HEK293 (cell line): ENCODE results near the gene OXNAD1.
A peak's percentile ranks its signal among the peaks of the same experiment; 100 is the strongest.

Experiments used
- CTCF ChIA-PET: fragments of 350-600 bp; formaldehyde crosslinking; extraction: SDS; loops from one replicate; lab custom pipeline; 2021; ENCODE audit warnings: antibody characterized with exemption; lab: Yijun Ruan, JAX
- POLR2A ChIA-PET: fragments of 300-600 bp; formaldehyde crosslinking; extraction: SDS; loops from one replicate; lab custom pipeline; 2020; ENCODE audit warnings: antibody characterized with exemption, inconsistent platforms; lab: Yijun Ruan, JAX
- H3K27ac ChIP-seq: fragments of 200-500 bp; sonication (Bioruptor generic); 2 replicates; pipeline ENCODE4 v1.5.1; 2014; ENCODE audit warnings: low read depth, low read length, control low read depth, inconsistent platforms; ENCODE audit errors: extremely low read depth
- H3K36me3 ChIP-seq, 2 experiments: fragments of 200-500 bp in 1 of 2; sonication (Bioruptor generic) in 1 of 2; 1 replicate in 1 of 2; 2 replicates in 1 of 2; pipeline ENCODE4 v1.5.1; 2014 to 2017; ENCODE audit warnings: inconsistent platforms in 2 of 2, low read length in 2 of 2; ENCODE audit not compliant: control insufficient read depth in 2 of 2, insufficient read depth in 1 of 2
- H3K4me1 ChIP-seq: fragments of 200-500 bp; sonication (Bioruptor generic); 2 replicates; pipeline ENCODE4 v1.5.1; 2014; ENCODE audit warnings: mild to moderate bottlenecking, low read length, inconsistent platforms; ENCODE audit not compliant: control insufficient read depth, insufficient read depth
- H3K4me3 ChIP-seq: 2 replicates; pipeline ENCODE4 v1.5.1; 2011; ENCODE audit warnings: low read depth, mild to moderate bottlenecking, control low read depth, low read length, moderate library complexity
- H3K9me3 ChIP-seq: fragments of 200-500 bp; sonication (Bioruptor generic); 2 replicates; pipeline ENCODE4 v1.5.1; 2014; ENCODE audit warnings: low read depth, low read length, inconsistent platforms; ENCODE audit not compliant: control insufficient read depth, insufficient read depth
- KLF10 ChIP-seq: fragments of 450-650 bp; IDR thresholded peaks from 2 replicates; pipeline ENCODE4 v1.5.1; 2018; ENCODE audit warnings: missing biosample characterization, mild to moderate bottlenecking, missing genetic modification characterization
- REPIN1 ChIP-seq: fragments of 450-650 bp; formaldehyde crosslinking; IDR thresholded peaks from 2 replicates; pipeline ENCODE4 v1.5.1; 2017; ENCODE audit warnings: missing biosample characterization, missing genetic modification characterization, low read depth
- ZEB2 ChIP-seq: fragments of 450-650 bp; formaldehyde crosslinking; IDR thresholded peaks from 2 replicates; pipeline ENCODE4 v1.5.1; 2016; ENCODE audit warnings: missing biosample characterization, missing genetic modification characterization
- ZFP3 ChIP-seq: fragments of 450-650 bp; formaldehyde crosslinking; IDR thresholded peaks from 2 replicates; pipeline ENCODE4 v1.5.1; 2016; ENCODE audit warnings: low read depth, missing biosample characterization, missing genetic modification characterization
- ZNF10 ChIP-seq: fragments of 450-650 bp; formaldehyde crosslinking; IDR thresholded peaks from 2 replicates; pipeline ENCODE4 v1.5.1; 2017; ENCODE audit warnings: missing biosample characterization, missing genetic modification characterization
- ZNF132 ChIP-seq: fragments of 450-650 bp; formaldehyde crosslinking; IDR thresholded peaks from 2 replicates; pipeline ENCODE4 v1.5.1; 2017; ENCODE audit warnings: missing biosample characterization, missing genetic modification characterization, borderline replicate concordance
- ZNF16 ChIP-seq: fragments of 450-650 bp; formaldehyde crosslinking; IDR thresholded peaks from 2 replicates; pipeline ENCODE4 v1.5.1; 2016; ENCODE audit warnings: low read depth, missing biosample characterization, missing genetic modification characterization
- ZNF169 ChIP-seq: fragments of 450-650 bp; formaldehyde crosslinking; IDR thresholded peaks from 2 replicates; pipeline ENCODE4 v1.5.1; 2016; ENCODE audit warnings: missing biosample characterization, missing genetic modification characterization
- ZNF292 ChIP-seq: fragments of 450-650 bp; formaldehyde crosslinking; IDR thresholded peaks from 2 replicates; pipeline ENCODE4 v1.5.1; 2016; ENCODE audit warnings: low read depth, missing biosample characterization, missing genetic modification characterization, borderline replicate concordance
- ZNF37A ChIP-seq: fragments of 450-650 bp; IDR thresholded peaks from 2 replicates; pipeline ENCODE4 v1.5.1; 2018; ENCODE audit warnings: missing biosample characterization, missing genetic modification characterization
- ZNF426 ChIP-seq: fragments of 450-650 bp; formaldehyde crosslinking; IDR thresholded peaks from 2 replicates; pipeline ENCODE4 v1.5.1; 2017; ENCODE audit warnings: missing biosample characterization, missing genetic modification characterization, mild to moderate bottlenecking, inconsistent platforms, moderate library complexity
- ZNF530 ChIP-seq: fragments of 450-650 bp; formaldehyde crosslinking; IDR thresholded peaks from 2 replicates; pipeline ENCODE4 v1.5.1; 2016; ENCODE audit warnings: low read depth, missing biosample characterization, missing genetic modification characterization
- ZNF610 ChIP-seq: fragments of 450-650 bp; formaldehyde crosslinking; IDR thresholded peaks from 2 replicates; pipeline ENCODE4 v1.5.1; 2016; ENCODE audit warnings: missing biosample characterization, missing genetic modification characterization, borderline replicate concordance
- ZNF654 ChIP-seq: fragments of 450-650 bp; formaldehyde crosslinking; IDR thresholded peaks from 2 replicates; pipeline ENCODE4 v1.5.1; 2016; ENCODE audit warnings: low read depth, missing biosample characterization, missing genetic modification characterization
- ZNF76 ChIP-seq: fragments of 450-650 bp; formaldehyde crosslinking; IDR thresholded peaks from 2 replicates; pipeline ENCODE4; 2016; ENCODE audit warnings: low read depth, missing biosample characterization, missing genetic modification characterization, borderline replicate concordance
- ZNF785 ChIP-seq: fragments of 450-650 bp; formaldehyde crosslinking; IDR thresholded peaks from 2 replicates; pipeline ENCODE4 v1.5.1; 2016; ENCODE audit warnings: missing biosample characterization, missing genetic modification characterization
- TF ChIP-seq, protein P1 (sequence below): fragments of 450-650 bp; formaldehyde crosslinking; IDR thresholded peaks from 2 replicates; pipeline ENCODE4 v1.5.1; 2016; ENCODE audit warnings: missing biosample characterization, missing genetic modification characterization
- TF ChIP-seq, protein P2 (sequence below): fragments of 450-650 bp; formaldehyde crosslinking; IDR thresholded peaks from 2 replicates; pipeline ENCODE4 v1.5.1; 2017; ENCODE audit warnings: missing biosample characterization, missing genetic modification characterization
- TF ChIP-seq, protein P3 (sequence below): fragments of 450-650 bp; formaldehyde crosslinking; IDR thresholded peaks from 2 replicates; pipeline ENCODE4 v1.5.1; 2016; ENCODE audit warnings: missing biosample characterization, missing genetic modification characterization
- TF ChIP-seq, protein P4 (sequence below): fragments of 450-650 bp; formaldehyde crosslinking; IDR thresholded peaks from 2 replicates; pipeline ENCODE4 v1.5.1; 2017; ENCODE audit warnings: missing biosample characterization, missing genetic modification characterization
- TF ChIP-seq, protein P5 (sequence below): fragments of 450-650 bp; formaldehyde crosslinking; IDR thresholded peaks from 2 replicates; pipeline ENCODE4 v1.5.1; 2016; ENCODE audit warnings: missing biosample characterization, missing genetic modification characterization
- TF ChIP-seq, protein P6 (sequence below): fragments of 450-650 bp; formaldehyde crosslinking; IDR thresholded peaks from 2 replicates; pipeline ENCODE4 v1.5.1; 2016; ENCODE audit warnings: missing biosample characterization, missing genetic modification characterization

OXNAD1 gene

DNA sequence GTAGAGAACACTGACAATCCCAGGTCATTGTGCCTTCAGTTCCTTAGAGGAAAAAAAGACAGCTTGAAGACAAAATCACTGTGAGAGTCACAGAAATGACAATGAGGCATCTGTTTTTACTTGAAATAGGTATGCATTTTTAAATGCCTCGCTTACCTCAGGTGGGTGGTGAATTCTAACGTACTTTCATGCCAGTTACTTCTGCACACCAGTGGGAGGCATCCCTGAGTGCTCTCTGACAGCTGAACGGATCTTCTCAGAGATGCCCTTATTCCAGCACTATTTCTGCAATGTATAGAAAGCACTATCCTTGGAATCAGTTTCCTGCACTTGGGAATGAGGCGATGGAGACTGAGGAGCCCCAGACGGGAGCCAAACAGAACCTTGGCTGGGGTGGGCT lies 16.5 kb upstream of the OXNAD1 start (continued):
- no peak for TF ChIP-seq ZNF610 (tag by site-specific recombination)
- TF ChIP-seq ZNF426, result no peak

DNA sequence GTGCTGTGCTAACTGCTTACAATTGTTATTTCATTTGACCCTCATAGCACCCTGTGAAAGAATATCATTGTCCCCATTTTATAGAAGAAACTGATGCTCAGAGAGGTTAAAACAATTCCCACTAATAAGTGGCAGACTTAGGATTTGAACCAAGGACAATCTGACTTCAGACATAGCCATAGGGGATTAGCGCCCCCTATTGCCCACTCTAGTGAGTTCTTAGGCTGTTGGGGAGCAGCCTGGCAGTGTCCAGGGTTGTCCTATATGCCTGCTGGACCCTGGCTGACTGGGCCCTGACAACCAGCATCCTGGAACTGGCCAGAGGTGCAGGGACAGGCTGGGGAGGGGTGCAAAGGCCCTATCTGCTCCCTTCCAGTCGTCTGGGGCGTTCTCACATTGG lies 15.7 kb upstream of the OXNAD1 start:
- ChIA-PET POLR2A (no interaction called here), CTCF (interaction anchor here (1.0 to 1.7 kb wide), 4 partner anchors 10 to 436 kb away, joined by 3 to 8 read pairs (median 4); no protein-coding TSS in a partner anchor)
- no peaks in the 10 kb centered on the region for H3K4me1 ChIP-seq
- H3K36me3 ChIP-seq, result no peaks in the 10 kb centered on the region
- no peak overlapping the region for H3K4me3 ChIP-seq
- no peak overlapping the region for H3K27ac ChIP-seq
- H3K9me3 ChIP-seq, result no peaks in the 10 kb centered on the region
- TF ChIP-seq, protein P1, sequence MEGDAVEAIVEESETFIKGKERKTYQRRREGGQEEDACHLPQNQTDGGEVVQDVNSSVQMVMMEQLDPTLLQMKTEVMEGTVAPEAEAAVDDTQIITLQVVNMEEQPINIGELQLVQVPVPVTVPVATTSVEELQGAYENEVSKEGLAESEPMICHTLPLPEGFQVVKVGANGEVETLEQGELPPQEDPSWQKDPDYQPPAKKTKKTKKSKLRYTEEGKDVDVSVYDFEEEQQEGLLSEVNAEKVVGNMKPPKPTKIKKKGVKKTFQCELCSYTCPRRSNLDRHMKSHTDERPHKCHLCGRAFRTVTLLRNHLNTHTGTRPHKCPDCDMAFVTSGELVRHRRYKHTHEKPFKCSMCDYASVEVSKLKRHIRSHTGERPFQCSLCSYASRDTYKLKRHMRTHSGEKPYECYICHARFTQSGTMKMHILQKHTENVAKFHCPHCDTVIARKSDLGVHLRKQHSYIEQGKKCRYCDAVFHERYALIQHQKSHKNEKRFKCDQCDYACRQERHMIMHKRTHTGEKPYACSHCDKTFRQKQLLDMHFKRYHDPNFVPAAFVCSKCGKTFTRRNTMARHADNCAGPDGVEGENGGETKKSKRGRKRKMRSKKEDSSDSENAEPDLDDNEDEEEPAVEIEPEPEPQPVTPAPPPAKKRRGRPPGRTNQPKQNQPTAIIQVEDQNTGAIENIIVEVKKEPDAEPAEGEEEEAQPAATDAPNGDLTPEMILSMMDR (tag by site-specific recombination), result 0 out of 2 replicates have a peak, but pooled peaks have one; percentile 9
- TF ChIP-seq ZNF785, result no peak
- peak; percentile 50 for TF ChIP-seq ZNF654 (tag by site-specific recombination)

DNA sequence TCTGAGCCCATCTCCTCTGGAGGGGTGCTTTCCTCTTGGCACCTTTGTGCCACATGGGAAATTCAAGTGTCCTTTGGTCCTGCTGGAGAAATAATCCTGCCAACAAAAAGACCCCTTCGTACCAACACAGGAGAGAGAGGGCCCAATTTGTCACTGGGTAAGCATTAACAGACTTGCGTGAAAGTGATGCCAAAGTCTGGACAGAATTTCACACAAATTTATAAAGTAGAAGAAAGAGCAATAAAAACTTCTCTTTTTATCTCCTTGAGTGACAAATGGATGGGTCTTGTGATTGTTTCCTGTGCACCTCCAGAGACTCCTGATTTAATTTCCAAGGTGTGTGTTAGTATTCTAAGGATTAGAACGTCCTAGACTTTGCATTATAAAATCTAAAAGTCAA lies 15.1 kb upstream of the OXNAD1 start:
- H3K36me3 ChIP-seq, result no peaks in the 10 kb centered on the region
- no peak for TF ChIP-seq ZNF292 (tag by site-specific recombination)
- TF ChIP-seq, protein P2, sequence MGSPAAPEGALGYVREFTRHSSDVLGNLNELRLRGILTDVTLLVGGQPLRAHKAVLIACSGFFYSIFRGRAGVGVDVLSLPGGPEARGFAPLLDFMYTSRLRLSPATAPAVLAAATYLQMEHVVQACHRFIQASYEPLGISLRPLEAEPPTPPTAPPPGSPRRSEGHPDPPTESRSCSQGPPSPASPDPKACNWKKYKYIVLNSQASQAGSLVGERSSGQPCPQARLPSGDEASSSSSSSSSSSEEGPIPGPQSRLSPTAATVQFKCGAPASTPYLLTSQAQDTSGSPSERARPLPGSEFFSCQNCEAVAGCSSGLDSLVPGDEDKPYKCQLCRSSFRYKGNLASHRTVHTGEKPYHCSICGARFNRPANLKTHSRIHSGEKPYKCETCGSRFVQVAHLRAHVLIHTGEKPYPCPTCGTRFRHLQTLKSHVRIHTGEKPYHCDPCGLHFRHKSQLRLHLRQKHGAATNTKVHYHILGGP (tag by site-specific recombination), result no peak
- TF ChIP-seq, protein P3, sequence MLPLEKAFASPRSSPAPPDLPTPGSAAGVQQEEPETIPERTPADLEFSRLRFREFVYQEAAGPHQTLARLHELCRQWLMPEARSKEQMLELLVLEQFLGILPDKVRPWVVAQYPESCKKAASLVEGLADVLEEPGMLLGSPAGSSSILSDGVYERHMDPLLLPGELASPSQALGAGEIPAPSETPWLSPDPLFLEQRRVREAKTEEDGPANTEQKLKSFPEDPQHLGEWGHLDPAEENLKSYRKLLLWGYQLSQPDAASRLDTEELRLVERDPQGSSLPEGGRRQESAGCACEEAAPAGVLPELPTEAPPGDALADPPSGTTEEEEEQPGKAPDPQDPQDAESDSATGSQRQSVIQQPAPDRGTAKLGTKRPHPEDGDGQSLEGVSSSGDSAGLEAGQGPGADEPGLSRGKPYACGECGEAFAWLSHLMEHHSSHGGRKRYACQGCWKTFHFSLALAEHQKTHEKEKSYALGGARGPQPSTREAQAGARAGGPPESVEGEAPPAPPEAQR (tag by site-specific recombination), result no peak
- TF ChIP-seq, protein P4, sequence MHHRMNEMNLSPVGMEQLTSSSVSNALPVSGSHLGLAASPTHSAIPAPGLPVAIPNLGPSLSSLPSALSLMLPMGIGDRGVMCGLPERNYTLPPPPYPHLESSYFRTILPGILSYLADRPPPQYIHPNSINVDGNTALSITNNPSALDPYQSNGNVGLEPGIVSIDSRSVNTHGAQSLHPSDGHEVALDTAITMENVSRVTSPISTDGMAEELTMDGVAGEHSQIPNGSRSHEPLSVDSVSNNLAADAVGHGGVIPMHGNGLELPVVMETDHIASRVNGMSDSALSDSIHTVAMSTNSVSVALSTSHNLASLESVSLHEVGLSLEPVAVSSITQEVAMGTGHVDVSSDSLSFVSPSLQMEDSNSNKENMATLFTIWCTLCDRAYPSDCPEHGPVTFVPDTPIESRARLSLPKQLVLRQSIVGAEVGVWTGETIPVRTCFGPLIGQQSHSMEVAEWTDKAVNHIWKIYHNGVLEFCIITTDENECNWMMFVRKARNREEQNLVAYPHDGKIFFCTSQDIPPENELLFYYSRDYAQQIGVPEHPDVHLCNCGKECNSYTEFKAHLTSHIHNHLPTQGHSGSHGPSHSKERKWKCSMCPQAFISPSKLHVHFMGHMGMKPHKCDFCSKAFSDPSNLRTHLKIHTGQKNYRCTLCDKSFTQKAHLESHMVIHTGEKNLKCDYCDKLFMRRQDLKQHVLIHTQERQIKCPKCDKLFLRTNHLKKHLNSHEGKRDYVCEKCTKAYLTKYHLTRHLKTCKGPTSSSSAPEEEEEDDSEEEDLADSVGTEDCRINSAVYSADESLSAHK, result no peak
- TF ChIP-seq ZNF76 (tag by site-specific recombination), result no peak
- no peak for TF ChIP-seq ZNF654 (tag by site-specific recombination)
- no peak for TF ChIP-seq ZFP3 (tag by site-specific recombination)
- no peak for TF ChIP-seq ZNF16 (tag by site-specific recombination)
- no peak for TF ChIP-seq ZNF169 (tag by site-specific recombination)
- TF ChIP-seq, protein P5, sequence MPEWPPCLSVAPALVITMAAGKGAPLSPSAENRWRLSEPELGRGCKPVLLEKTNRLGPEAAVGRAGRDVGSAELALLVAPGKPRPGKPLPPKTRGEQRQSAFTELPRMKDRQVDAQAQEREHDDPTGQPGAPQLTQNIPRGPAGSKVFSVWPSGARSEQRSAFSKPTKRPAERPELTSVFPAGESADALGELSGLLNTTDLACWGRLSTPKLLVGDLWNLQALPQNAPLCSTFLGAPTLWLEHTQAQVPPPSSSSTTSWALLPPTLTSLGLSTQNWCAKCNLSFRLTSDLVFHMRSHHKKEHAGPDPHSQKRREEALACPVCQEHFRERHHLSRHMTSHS (tag by site-specific recombination), result no peak
- no peak for TF ChIP-seq ZNF10 (tag by site-specific recombination)
- TF ChIP-seq ZNF132 (tag by site-specific recombination), result no peak
- TF ChIP-seq ZNF785, result no peak
- no peak for TF ChIP-seq ZNF530 (tag by site-specific recombination)
- TF ChIP-seq REPIN1 (tag by site-specific recombination), result no peak
- TF ChIP-seq, protein P6, sequence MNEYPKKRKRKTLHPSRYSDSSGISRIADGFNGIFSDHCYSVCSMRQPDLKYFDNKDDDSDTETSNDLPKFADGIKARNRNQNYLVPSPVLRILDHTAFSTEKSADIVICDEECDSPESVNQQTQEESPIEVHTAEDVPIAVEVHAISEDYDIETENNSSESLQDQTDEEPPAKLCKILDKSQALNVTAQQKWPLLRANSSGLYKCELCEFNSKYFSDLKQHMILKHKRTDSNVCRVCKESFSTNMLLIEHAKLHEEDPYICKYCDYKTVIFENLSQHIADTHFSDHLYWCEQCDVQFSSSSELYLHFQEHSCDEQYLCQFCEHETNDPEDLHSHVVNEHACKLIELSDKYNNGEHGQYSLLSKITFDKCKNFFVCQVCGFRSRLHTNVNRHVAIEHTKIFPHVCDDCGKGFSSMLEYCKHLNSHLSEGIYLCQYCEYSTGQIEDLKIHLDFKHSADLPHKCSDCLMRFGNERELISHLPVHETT (tag by site-specific recombination), result no peak
- TF ChIP-seq ZNF37A (tag by site-specific recombination), result no peak
- TF ChIP-seq ZEB2 (tag by site-specific recombination), result no peak
- TF ChIP-seq KLF10 (tag by site-specific recombination), result no peak
- no peak overlapping the region for H3K4me3 ChIP-seq
- ChIA-PET CTCF (no interaction called here), POLR2A (no interaction called here)
- no peaks in the 10 kb centered on the region for H3K9me3 ChIP-seq
- no peaks in the 10 kb centered on the region for H3K4me1 ChIP-seq
- H3K27ac ChIP-seq, result no peak overlapping the region
